GM12865 (cell line): ENCODE measurements around the gene HSPB7.
"Not testable (repeated sequence)": the region's sequence is repeated elsewhere in the genome, so short reads cannot be mapped to it uniquely, and the experiment has no call there.

Experiments
- DNase-seq: peaks from one replicate; pipeline ENCODE4 v3.0.0; 2010; ENCODE audit warnings: low read depth
- H3K4me3 ChIP-seq: 2 replicates; pipeline ENCODE4 v1.5.1; 2011; ENCODE audit warnings: mild to moderate bottlenecking, low read depth, low read length, control low read depth
- CTCF ChIP-seq: IDR thresholded peaks from 2 replicates; pipeline ENCODE4 v1.5.1; 2011; ENCODE audit warnings: low read length, control low read depth, low read depth, inconsistent platforms; ENCODE audit not compliant: insufficient read depth; ENCODE audit errors: missing control alignments

The HSPB7 gene

DNA sequence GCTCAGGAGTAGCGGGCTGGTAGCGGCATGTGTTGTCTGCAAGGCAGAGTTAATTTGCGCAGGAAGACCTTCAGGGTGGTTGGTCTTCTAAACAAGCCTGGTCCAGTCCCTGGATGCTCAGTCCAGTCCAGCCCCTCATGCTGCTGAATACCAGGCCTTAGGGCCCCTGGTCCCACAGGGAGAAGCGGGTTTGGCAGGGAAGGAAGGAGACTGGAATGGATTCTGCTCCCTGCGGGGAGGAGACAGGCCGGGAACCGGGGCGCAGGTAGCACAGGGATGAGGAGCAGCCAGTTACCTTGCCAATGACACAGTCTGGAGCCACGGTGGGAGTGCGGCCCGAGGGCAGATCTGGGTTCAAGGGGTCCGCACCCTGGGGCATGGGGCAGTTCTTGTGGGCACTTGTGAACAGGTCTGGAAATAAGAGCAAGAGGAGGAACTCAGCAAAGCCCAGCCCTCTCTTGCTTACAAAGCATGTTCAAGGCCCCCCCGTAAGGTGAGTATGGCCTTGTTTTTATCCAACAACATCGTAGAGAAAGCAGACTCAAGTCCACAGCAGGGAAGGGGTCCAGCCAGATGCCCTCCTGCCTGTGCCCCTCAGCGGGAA is 45.5 kb upstream of the HSPB7 start:
- H3K4me3 ChIP-seq: no peak overlapping the region
- no peak for DNase-seq
- no peak for TF ChIP-seq CTCF

GRCh38 chr1:16062687-16063075 is 44.8 kb upstream of the HSPB7 start:
- H3K4me3 ChIP-seq, DNase-seq: not testable (repeated sequence)

- not testable (repeated sequence) for H3K4me3 ChIP-seq, DNase-seq
Observed at GRCh38 chr1:16061989-16062686, 44.3 kb upstream of the HSPB7 start.

- H3K4me3 ChIP-seq: no peak overlapping the region
- no peak for TF ChIP-seq CTCF
- no peak for DNase-seq
Observed at GRCh38 chr1:16061266-16061665, 43.4 kb upstream of the HSPB7 start.

DNA sequence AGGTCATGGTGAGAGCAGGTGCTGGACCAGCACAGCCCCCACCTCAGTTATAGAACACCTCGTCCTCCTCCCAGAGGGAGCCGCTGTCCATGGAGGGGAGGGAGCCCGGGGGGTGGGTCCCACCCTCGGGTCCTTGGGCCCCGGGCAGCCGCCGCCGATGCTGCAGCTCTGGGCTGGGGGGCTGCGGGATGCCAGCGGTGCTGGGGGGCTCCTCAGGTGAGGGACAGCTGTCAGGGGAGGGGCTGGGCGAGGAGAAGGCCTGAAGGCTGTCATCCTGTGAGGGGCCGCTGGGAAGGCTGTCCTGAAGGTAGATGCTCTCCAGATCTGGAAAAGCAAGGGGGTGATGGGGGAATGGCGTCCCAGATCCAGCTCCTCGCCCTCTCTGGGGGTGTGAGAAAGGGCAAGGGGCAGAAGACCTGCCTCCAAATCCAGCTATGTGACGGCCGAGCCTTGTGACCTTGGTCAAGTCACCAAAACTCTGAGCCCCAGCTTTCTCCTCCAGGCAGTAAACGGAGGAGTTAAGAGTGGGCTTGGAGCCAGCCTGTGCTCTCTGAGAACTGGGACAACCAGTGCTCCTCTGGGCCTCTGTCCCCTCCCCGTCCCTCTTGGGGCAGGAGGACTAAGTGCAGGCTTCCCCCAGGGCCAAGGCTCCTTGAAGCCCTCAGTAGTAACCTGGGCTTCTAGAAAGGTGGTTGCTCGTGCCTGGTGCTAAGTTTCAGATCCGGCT is 40.7 kb upstream of the HSPB7 start:
- DNase-seq: not testable (repeated sequence)

DNA sequence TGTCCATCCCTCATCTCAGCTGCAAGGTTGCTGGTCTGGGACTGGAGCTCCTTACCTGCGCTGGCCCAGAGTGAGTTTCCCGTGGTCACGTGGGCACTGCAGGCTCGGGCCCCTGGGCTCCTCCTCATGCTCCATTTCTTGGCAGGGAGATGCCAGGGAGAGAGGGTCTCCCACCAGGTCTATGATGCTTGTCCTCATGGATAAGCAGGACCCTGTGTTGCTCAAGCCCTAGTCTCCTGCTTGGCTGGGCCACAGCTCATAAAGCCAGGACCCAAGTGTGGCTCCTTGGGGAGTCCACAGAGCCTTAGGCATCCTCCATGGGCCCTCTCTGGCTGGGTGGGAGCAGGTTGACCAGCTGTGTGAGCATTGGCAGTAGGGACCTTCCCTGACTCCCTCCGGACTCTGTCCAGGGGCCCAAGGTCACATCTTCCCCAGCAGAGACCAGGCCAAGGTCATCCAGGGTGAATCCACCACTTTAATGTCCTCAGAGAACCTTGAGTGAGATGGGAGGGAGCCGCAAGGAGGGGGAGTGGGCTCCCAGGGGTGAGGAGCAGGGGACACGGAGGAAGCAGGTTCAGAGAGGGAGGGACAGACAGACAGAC is 39.6 kb upstream of the HSPB7 start:
- DNase-seq, H3K4me3 ChIP-seq: not testable (repeated sequence)

More for the DNA sequence above, 40.7 kb upstream of the HSPB7 start:
- H3K4me3 ChIP-seq: not testable (repeated sequence)

DNA sequence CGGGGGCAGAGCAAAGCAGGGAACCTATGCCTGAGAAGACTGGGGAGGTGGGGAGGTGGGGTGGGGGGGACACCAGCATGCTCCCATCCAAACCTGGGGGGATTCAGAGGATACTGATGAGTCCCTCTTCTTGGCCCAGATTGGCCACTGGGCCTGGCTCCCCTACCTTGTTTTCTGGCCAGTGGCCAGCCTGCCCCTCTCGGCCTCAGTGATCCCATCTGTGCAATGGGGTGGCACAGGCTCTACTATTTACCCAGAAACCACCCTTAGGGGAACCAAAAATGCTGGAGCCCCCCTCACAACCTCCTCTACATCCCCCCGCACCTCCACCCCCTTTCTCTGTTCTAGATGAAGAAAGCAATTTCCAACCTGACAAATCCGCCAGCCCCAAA is 38.7 kb upstream of the HSPB7 start:
- H3K4me3 ChIP-seq, DNase-seq: not testable (repeated sequence)

DNA sequence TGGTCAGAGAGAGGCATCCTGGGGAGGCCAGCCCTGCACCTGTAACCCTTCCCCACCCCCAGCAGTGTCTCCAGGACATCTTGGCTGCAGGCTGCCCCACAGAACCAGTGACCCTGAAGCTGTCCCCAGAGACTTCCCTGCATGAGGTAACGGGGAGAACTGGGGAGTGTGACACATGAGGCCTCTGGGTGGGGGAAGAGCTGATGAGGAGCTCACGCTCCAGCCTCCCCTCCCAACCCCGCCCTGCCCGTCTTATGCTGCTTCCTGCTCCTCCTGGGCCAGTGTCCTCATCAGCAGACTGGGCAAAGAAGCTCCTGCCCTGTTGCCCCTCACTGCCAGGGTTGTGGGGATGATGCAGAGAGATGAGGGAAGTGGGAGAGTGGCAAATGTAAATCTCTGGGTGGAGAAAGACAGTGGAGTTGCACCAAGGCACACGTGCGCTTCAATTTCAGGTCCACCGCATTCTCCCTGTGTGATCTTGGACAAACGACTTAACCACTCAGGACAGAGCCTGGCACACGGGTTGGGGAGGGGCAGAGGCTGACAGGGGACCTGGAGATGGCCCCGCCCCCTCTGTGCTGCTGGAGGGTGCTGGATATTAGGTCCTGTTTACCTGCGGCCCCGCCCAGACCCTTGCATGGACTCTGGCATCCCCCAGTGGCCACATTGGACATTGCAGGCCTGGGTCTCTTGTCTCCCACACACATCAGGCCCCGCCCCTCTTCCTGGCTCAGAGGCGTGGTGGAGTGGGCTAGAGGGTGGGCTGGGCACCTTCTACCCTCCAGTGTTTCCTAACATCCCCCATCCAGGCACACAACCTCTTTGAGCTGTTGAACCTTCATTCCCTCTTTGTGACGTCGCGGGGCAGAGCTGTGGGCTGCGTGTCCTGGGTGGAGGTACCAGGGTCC is 38.0 kb upstream of the HSPB7 start:
- no peak overlapping the region for H3K4me3 ChIP-seq
- DNase-seq: peak; percentile 89

More for the DNA sequence above, 38.0 kb upstream of the HSPB7 start:
- TF ChIP-seq CTCF: peak; percentile 99
